Measurements from ENCODE around the gene FCHSD1. TPM values are rescaled to one million over a fixed set of nuclear protein-coding genes. Genes with fewer than 3 reads are reported as not detected.
"Not testable (repeated sequence)": the region's sequence is repeated elsewhere in the genome, so short reads cannot be mapped to it uniquely, and the experiment has no call there.

FCHSD1 gene
- total RNA-seq, 2 experiments from 2014 or later: 31.9 to 55.3 TPM

DNA sequence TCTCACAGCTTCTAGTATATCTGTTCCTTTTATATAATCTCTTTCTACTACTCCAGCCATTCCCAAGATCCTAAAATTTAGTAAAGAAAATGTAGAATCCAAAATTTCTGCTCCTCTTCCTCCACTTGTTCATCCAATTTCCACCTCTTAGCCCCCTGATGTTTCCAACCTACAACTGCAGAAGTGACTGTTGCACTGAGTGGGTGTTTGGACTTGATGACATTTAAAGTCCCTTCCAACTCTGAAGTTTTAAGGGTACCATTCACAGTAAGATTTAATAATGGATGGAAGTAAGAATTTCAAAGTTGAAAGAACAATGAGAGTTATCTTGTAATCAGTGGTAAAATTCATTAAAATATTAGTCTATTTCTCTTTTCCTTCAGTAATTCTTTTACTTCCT lies 37.9 kb downstream of the FCHSD1 start:
- Histone ChIP-seq H3K4me3 (ENCODE audit: low read depth, low read length, poor library complexity, severe bottlenecking) (no peak overlapping the region), H3K79me2 (ENCODE audit: insufficient read depth, low read depth, low read length) (peaks cover 89% of the 10 kb centered on the region), H3K4me1 (ENCODE audit: insufficient read depth, low read length, poor library complexity, severe bottlenecking) (peaks cover 51% of the 10 kb centered on the region), H3K9me3 (ENCODE audit: low read length) (no peaks in the 10 kb centered on the region), H3K27ac (ENCODE audit: low read depth, low read length, poor library complexity, severe bottlenecking) (no peak overlapping the region), H4K20me1 (ENCODE audit: insufficient read depth, low read length) (peaks cover 24% of the 10 kb centered on the region; the same call in 1 of the 2 replicates), H2AFZ (ENCODE audit: low read length) (no peak overlapping the region), H3K4me2 (ENCODE audit: low read length) (no peak overlapping the region), H3K9me2 (ENCODE audit: insufficient read depth, low read length) (no peaks in the 10 kb centered on the region), H3K36me3 (ENCODE audit: insufficient read depth, low read length) (peaks cover 47% of the 10 kb centered on the region)
- BruUV-seq (replicated peaks): no TSS peak
- intact Hi-C loops (cut with micrococcal nuclease; ENCODE audit: unreplicated experiment): loop anchor here (10.0 kb wide), 1 partner anchor 99 kb away; no protein-coding TSS in a partner anchor
- ChIA-PET CTCF (ENCODE audit: unreplicated experiment) (no interaction called here), POLR2A (interaction anchor here (0.6 to 1.9 kb wide), 4 partner anchors 11 to 576 kb away, joined by 3 to 6 read pairs (median 4); partner anchors contain the start of genes HDAC3 and RELL2)
- TF ChIP-seq EZH2phosphoT487 (IDR thresholded peaks at IDR 0.05; ENCODE audit: borderline replicate concordance, low read depth, low read length): no peak
- TF ChIP-seq, protein P1, sequence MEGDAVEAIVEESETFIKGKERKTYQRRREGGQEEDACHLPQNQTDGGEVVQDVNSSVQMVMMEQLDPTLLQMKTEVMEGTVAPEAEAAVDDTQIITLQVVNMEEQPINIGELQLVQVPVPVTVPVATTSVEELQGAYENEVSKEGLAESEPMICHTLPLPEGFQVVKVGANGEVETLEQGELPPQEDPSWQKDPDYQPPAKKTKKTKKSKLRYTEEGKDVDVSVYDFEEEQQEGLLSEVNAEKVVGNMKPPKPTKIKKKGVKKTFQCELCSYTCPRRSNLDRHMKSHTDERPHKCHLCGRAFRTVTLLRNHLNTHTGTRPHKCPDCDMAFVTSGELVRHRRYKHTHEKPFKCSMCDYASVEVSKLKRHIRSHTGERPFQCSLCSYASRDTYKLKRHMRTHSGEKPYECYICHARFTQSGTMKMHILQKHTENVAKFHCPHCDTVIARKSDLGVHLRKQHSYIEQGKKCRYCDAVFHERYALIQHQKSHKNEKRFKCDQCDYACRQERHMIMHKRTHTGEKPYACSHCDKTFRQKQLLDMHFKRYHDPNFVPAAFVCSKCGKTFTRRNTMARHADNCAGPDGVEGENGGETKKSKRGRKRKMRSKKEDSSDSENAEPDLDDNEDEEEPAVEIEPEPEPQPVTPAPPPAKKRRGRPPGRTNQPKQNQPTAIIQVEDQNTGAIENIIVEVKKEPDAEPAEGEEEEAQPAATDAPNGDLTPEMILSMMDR (conservative IDR thresholded peaks at IDR 0.05; ENCODE audit: low read length): no peak
- DNase-seq (ENCODE audit: low spot score): no peak

DNA sequence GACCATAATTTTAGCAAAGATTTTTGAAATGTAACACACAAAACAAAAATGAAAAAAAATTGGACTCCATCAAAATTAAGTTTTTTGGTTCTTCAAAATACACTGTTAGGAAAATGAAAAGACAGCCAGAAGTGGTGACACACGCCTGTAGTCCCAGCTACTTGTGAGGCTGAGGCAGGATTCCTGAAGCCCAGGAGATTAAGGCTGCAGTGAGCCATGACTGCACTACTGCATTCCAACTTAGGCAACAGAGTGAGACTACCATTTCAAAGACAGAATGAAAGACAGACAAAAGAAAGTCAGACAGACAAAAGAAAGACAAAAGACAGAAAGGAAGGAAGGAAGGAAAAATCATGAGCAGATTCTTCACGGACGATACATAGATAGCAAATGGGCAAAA lies 39.9 kb downstream of the FCHSD1 start:
- peaks cover 45% of the 10 kb centered on the region for H3K4me1 ChIP-seq (ENCODE audit: insufficient read depth, low read length, poor library complexity, severe bottlenecking)
- TF ChIP-seq EZH2phosphoT487 (IDR thresholded peaks at IDR 0.05; ENCODE audit: borderline replicate concordance, low read depth, low read length): no peak
- TF ChIP-seq, protein P1 (conservative IDR thresholded peaks at IDR 0.05; ENCODE audit: low read length): no peak
- no peak overlapping the region for H3K27ac ChIP-seq (ENCODE audit: low read depth, low read length, poor library complexity, severe bottlenecking)
- H4K20me1 ChIP-seq (ENCODE audit: insufficient read depth, low read length): peaks cover 17% of the 10 kb centered on the region
- ChIA-PET CTCF (ENCODE audit: unreplicated experiment) (no interaction called here), POLR2A (interaction anchor here (1.2 kb wide), 1 partner anchor 25 kb away, joined by 5 read pairs; the partner anchor contains the start of genes HDAC3 and RELL2)
- BruUV-seq (replicated peaks): no TSS peak
- no peaks in the 10 kb centered on the region for H3K9me2 ChIP-seq (ENCODE audit: insufficient read depth, low read length)
- H3K4me2 ChIP-seq (ENCODE audit: low read length): no peak overlapping the region
- H3K9me3 ChIP-seq (ENCODE audit: low read length): no peaks in the 10 kb centered on the region
- intact Hi-C loops (cut with micrococcal nuclease; ENCODE audit: unreplicated experiment): loop anchor here (10.0 kb wide), 1 partner anchor 96 kb away; no protein-coding TSS in a partner anchor
- H3K36me3 ChIP-seq (ENCODE audit: insufficient read depth, low read length): peaks cover 41% of the 10 kb centered on the region
- peaks cover 89% of the 10 kb centered on the region for H3K79me2 ChIP-seq (ENCODE audit: insufficient read depth, low read depth, low read length)
- H3K4me3 ChIP-seq (ENCODE audit: low read depth, low read length, poor library complexity, severe bottlenecking): no peak overlapping the region
- no peak overlapping the region for H2AFZ ChIP-seq (ENCODE audit: low read length)
- DNase-seq (ENCODE audit: low spot score): no peak

DNA sequence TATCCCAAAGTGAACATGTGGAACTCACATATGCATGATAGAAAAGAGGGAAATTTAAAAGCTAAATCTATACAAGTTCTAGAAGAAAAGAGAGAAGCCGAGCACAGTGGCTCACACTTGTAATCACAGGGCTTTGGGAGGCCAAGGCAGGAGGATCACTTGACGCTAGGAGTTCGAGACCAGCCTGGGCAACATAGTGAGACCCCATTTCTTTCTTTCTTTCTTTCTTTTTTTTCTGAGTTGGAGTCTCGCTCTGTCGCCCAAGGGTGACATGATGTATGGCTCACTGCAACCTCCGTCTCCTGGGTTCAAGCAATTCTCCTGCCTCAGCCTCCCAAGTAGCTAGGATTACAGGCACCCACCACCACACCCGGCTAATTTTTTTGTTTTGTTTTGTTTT lies 41.3 kb downstream of the FCHSD1 start:
- CTCF ChIA-PET (ENCODE audit: unreplicated experiment); DNase-seq (ENCODE audit: low spot score); H3K9me3 ChIP-seq (ENCODE audit: low read length); H2AFZ ChIP-seq (ENCODE audit: low read length); BruUV-seq (replicated peaks); H3K27ac ChIP-seq (ENCODE audit: low read depth, low read length, poor library complexity, severe bottlenecking); H3K4me2 ChIP-seq (ENCODE audit: low read length); H3K9me2 ChIP-seq (ENCODE audit: insufficient read depth, low read length); H3K4me3 ChIP-seq (ENCODE audit: low read depth, low read length, poor library complexity, severe bottlenecking): not testable (repeated sequence)
- Histone ChIP-seq H3K79me2 (ENCODE audit: insufficient read depth, low read depth, low read length) (peaks cover 93% of the 10 kb centered on the region), H3K4me1 (ENCODE audit: insufficient read depth, low read length, poor library complexity, severe bottlenecking) (peaks cover 51% of the 10 kb centered on the region), H3K36me3 (ENCODE audit: insufficient read depth, low read length) (peaks cover 33% of the 10 kb centered on the region), H4K20me1 (ENCODE audit: insufficient read depth, low read length) (peaks cover 21% of the 10 kb centered on the region)
- POLR2A ChIA-PET: interaction anchor here (1.1 to 5.5 kb wide), 2 partner anchors 8 to 12 kb away, joined by 3 to 43 read pairs; partner anchors contain the start of gene DIAPH1
- intact Hi-C loops (cut with micrococcal nuclease; ENCODE audit: unreplicated experiment): loop anchor here (10.0 kb wide), 1 partner anchor 95 kb away; no protein-coding TSS in a partner anchor

Data from OCI-LY7 (cell line).